ENCODE results near the gene KTN1.

Gene KTN1

DNA sequence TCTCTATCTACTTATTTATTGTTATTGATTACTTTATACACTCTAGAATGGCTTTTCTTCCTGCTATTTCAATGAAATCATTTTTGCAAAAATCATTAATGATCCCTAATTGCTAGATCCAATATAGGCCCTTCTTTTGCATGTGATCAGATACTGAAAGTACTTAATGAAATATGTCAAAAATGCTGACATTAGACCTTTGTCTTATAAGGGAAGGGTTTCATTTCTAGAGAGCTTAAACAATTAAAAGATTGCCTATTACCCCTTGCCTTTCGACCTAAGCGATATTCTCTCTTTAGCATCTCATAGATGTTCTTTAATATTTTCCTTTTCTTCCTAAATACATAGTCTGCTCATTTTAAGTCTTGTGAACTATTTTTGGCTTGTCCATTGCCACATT is 101.1 kb downstream of the KTN1 start:
- TF ChIP-seq, protein P1, sequence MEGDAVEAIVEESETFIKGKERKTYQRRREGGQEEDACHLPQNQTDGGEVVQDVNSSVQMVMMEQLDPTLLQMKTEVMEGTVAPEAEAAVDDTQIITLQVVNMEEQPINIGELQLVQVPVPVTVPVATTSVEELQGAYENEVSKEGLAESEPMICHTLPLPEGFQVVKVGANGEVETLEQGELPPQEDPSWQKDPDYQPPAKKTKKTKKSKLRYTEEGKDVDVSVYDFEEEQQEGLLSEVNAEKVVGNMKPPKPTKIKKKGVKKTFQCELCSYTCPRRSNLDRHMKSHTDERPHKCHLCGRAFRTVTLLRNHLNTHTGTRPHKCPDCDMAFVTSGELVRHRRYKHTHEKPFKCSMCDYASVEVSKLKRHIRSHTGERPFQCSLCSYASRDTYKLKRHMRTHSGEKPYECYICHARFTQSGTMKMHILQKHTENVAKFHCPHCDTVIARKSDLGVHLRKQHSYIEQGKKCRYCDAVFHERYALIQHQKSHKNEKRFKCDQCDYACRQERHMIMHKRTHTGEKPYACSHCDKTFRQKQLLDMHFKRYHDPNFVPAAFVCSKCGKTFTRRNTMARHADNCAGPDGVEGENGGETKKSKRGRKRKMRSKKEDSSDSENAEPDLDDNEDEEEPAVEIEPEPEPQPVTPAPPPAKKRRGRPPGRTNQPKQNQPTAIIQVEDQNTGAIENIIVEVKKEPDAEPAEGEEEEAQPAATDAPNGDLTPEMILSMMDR (conservative IDR thresholded peaks at IDR 0.05), result no peak
- no peak overlapping the region for H3K27ac ChIP-seq

DNA sequence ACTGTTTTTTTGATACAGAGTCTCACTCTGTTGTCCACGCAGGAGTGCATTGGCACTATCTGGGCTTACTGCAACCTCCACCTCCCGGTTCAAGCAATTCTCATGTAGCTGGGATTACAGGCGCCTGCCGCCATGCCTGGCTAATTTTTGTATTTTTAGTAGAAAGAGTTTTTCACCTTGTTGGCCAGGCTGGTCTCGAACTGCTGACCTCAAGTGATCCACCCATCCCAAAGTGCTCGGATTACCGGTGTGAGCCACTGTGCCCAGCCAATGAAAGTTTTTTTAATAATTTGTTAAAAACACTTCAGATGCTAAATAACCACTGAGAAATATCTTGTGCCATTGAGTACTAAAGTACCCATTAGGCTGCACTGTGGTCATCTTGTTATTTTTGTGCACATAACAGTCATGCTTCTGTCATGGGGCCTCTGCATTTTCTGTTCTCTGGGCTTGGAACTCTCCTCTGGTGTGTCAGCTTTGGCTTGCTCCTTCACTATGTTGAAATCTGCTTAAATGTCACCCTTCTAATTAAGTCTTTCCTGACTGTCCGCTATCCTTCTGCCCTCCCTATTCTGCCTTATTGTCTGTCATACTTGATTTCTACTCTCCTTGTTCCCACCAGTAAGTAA is 105.1 kb downstream of the KTN1 start:
- TF ChIP-seq, protein P1 (conservative IDR thresholded peaks at IDR 0.05), result no peak

DNA sequence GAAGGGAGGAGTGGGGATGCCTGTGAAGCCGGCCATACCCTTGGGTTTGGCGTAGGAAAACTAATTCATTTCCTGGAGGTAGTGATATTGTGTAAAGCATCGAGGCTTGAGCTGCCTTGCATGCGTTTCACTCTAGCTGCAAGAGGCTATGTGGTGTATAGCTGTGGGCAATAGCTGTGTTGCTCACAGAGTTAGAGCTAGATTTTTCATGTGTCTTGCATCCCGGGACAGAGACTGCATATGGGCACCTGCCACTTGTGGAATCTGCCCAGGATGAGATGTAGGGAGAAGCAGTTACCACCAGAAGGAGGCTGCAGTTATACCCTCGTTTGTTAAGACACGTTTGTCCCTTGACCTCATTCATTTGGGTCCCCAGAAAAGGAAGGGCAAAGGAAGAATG is 106.7 kb downstream of the KTN1 start:
- TF ChIP-seq, protein P1 (conservative IDR thresholded peaks at IDR 0.05), result no peak
- no peak overlapping the region for H3K27ac ChIP-seq

More for the DNA sequence above, 105.1 kb downstream of the KTN1 start:
- no peak overlapping the region for H3K27ac ChIP-seq

DNA sequence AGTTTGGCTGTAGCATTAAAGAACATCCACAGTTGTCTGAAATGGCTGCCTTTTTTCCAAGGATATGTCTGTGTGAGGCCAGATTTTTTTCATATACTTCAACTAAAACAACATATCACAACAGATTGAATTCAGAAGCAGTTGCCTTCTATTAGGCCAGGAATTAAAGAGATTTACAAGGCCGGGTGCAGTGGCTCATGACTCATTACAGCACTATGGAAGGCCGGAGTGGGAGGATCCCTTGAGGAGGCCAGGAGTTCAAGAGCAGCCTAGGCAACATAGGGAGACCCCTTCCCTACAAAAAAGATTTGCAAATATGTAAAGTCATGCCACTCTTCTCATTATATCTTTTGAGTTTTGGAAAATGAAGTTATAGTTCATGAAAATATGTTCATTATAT is 108.6 kb downstream of the KTN1 start:
- peak overlapping the region; percentile 72; the same call in 1 of the 2 replicates for H3K27ac ChIP-seq
- TF ChIP-seq, protein P1 (conservative IDR thresholded peaks at IDR 0.05), result no peak

DNA sequence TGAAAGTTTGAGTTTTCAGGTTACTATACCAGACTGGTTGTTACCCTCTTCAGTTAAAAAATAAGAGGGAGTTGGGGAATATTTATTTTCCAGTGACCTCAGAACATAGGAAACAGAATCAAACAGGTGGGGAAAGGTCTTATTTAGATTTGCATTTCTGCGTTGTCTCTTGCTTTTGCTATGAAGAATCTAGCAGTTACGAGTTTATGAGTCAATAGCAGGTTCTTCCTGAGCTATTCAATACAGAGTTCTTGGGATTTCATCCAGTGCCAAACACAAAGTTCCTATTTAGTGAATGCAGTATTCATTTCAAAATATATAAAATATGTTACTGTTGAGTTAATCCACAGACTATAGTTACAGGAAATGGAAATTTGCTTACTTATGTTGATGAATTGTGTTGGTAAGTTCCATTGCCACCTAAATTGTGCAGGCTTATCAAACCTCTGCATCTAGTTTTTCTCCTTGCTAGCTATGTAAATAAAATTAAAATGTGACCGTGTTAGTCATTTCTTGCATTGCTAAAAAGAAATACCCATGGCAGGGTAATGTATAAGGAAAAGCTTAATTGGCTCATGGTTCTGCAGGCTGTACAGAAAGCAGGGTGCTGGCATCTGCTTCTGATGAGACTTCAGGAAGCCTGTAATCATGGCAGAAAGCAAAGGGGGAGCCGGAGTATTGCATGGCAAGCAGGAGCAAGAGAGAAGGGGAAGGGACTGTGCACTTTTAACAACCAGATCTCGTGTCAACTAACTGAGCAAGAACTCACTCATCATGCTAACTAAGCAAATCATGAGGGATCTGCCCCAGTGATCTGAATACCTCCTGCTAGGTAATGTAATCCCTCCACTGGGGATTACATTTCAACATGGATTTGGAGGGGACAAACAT is 110.2 kb downstream of the KTN1 start:
- peak overlapping the region; percentile 72 for H3K27ac ChIP-seq
- TF ChIP-seq, protein P1 (conservative IDR thresholded peaks at IDR 0.05), result no peak

DNA sequence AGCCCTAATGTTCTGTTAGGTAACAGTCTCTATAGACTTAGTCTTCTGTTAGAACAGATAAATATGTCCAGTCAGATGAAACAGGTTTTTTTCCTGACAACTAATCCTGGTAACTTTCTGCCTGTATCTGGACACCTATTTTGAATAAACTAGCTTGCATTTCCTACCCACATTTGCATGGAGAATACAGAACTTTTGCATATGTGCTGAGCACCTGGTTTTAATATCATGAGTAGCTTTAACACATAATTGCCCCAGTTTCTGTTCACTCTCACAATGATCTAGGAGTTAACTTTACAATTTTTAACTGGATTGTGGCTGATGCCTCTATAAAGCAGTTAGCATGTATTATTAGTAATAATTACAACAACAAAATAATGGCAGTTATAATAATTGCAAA is 111.7 kb downstream of the KTN1 start:
- TF ChIP-seq, protein P1 (conservative IDR thresholded peaks at IDR 0.05), result no peak
- H3K27ac ChIP-seq, result no peak overlapping the region

DNA sequence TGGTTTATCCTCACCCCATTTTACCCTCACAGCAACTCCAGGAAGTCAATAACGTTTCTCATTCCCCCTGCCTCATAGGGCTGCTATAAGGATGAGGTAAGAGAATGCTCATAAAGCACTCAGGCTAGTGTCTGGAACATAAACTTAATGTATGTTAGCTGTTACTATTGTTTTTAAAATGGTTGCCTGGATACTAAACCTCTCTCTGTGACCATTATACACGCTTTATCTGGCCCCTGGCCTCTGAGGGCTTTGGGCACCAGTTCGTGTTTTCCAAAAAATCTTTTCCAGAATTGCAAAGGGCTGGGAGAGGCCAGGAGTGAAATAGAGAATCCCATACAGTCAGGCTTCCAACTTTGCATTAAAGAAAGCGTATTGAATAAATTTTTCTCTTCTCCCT is 113.9 kb downstream of the KTN1 start:
- H3K27ac ChIP-seq, result no peak overlapping the region
- TF ChIP-seq, protein P1 (conservative IDR thresholded peaks at IDR 0.05), result no peak
